8988T (cell line): ENCODE data around the gene KCNQ4.

Experiments used
- DNase-seq: peaks from one replicate; pipeline ENCODE4 v3.0.0; 2011

Gene KCNQ4

DNA sequence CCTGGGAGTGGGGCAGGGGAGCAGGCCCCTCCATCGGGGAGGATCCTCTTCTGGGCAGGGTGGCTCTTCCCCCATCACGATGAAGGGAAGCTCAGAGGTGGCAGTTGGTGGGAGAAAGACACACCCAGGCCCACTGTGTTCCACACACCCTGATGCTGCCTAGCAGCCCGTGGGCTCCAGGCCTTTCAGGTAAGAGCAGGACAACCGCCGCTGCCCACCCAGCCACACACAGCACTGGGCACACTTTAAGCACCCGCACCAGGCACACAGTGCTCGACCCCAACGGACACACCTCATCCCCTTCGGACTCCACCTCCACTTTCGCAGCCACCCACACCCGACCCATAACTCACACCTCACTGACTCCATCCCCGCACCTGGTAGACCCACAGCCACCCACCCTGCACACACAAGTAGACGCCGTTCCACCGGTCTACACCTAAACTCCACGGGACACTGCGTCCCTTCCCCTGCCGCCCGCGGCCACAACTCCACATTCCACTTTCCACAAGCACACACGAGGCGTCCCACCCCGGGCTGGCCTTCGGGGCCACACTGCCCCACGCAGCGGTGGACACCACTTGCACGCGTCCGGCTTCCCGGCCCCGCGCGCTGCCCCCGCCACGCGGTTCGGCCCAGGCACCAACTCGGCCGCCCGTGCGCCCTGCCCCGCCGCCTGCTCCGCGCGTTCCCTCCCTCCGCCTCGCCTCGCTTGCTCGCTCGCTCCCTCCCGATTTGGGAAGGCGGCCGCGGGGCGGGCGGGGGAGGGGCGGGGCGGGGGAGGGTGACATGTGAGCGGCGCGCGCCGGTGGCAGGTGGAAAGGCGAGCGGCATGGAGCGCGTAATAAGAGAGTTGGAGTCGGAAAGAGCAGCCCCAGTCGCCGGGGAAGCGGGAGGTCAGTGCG is at the start of gene KCNQ4:
TSS of gene KCNQ4 (plus strand) at position 787 of the 905 bp plus-strand sequence. CDS start 307 bp downstream, outside the sequence.
- no peak for DNase-seq

DNA sequence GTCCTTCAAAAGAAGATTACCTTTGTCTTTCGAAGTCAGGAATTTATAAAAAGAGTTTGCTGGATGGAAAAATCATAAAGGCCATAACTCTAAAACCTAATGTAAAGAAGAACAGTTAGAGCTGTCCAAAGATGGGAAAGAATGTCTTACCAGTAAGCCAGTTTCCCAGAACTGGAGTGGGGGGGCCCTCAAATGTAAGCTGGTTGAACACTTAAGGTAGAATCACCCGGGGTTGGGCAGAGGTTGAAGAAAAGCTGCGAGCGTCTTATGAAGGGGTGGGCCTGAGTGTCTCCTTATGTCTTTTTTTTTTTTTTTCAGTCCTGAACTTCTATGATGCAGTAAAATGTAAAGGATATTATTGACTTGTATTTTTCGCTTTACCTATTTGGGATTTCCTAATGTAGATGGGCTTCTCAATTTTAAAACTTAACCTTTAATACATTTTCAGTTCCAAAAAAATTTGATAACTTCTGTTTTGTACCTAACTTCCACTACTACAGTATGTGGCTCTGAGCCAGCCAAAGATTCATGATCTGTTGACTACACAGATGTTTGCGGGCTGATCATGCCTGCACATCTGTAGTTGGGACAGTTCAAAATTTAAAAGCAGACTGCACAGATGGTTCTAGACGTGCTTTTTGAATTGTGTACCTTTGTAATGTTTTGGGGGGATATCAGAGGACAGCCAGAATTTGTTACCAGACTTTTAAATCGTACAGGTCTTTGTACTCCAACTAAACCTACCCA is 48.5 kb upstream of the KCNQ4 start:
- no peak for DNase-seq

DNA sequence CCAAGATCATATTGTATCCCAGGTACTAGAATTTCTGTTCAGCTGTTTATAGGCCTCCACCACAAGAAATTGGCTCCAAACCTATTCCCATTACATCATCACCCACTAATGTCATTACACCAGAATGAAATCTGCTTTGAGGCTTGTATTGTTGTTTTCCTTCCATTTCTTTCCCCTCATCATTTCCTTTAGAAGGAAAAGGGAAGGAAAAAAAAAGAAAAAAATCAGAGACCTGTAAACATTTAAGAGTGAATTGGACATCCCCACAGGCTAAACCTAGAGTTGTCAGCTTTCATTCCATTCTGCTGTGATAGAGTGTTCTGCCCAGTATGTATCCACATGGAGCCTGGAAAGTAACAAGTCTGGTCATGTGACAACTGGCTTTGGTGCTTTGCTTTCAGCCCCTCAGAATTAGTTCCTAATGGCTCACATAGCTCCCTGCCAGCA is 47.5 kb upstream of the KCNQ4 start:
- DNase-seq = no peak

DNA sequence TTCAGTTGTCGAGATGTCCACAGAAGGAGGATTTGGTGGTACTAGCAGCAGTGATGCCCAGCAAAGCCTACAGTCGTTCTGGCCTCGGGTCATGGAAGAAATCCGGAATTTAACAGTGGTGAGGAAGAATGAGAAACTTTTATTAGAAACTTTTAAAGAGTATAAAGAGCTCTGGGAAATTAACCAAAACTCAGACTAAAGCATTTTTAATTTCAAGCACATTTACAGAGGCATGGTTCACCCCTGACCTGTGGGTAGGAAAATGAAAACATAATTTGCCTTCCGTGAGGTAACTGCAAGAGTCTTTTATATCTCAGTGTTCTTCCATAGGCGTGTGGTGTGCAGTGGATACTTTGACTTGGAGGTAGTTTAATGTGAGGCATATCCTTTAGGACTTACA is 44.8 kb upstream of the KCNQ4 start:
- no peak for DNase-seq

DNA sequence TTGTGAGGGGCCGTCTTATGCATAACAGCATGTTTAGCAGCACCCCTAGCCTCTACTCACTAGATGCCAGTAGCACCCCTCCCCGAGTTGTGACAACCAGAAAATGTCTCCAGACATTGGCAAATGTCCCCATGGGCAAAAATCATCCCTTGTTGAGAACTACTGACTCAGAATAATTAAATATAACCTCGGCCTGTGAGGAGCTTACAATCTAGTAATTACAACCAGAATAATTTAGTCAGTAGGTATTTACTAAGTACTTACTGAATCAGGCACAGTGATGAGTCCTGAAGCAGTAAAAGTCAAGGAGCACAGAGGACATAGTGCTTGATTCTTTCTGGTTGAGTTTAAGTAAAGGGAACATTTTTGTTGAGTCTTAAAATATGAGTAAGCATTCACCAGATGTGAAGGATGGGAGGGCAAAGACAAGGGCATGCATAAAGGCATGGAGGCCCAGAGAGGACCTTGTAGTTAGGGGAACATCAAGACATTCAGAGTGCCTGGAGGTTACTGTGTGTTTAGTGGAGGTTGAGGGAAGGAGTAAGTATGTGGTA is 44.1 kb upstream of the KCNQ4 start:
- no peak for DNase-seq

DNA sequence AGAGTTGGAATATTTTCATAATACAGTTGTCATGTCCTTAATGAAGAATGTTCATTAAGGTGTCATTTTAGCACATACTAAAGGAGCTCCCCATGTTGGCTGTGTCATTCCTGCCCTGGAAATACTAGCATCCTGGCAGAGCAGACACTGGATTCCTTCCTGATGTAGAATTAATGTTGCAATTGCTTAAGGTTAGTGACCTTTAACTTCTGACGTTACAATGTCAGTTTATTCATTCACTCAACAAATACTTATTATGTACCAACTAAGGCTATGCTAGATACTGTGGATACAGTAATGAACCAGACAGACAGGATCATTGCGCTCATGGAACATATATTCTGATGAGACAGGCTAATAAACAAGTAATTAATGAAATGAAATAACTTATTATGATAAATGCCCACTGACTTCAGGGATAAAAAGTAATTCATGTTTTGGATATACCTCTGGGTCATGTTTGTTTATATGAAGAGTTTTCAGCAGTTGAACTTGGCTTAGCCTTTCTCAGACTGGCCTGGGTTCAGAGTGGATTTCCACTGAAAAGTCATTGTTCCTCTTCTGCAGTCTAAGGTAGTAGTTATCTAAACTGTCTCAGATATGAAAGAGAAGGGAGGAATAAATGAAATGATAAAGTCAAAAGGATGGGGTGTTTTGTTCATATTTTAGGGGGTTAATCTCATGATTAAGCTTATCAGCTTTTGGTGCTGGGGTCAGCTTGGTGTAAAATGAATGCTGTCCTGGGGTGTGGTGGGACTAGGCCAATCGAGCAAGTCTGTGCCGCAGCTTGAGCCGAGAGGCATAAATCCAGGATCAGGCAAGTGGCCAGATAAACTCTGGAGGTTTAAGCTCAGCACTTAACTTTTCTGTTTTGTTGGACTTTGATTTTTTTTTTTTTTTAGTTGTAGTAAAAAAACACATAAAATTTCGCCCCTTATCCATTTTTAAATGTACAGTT is 43.3 kb upstream of the KCNQ4 start:
- DNase-seq = no peak

DNA sequence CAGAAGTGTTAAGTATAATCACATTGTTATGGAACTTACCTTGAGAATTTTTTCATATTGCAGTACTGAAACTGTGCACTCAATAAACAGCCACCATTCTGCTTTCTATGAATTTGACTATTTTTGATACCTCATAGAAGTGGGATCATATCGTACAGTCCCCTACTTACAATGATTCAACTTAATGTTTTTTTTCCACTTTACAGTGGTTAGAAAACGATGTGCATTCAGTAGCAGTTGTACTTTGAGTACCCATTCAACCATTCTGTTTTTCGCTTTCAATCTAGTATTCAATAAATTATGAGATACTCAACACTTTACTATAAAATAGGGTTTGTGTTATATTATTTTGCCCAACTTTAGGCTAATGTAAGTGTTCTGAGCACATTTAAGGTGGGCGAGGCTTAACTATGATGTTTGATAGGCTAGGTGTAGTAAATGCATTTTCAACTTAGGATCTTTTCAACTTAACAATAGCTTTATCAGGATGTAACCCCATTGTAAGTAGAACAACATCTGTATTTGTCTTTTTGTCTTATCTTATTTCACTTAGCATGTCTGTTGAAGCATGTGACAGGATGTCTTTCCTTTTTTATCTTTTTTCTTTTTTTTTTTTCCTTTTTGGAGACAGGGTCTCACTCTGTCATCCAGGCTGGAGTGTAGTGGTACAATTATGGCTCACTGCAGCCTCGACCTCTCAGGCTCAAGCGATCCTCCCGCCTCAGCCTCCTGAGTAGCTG is 42.4 kb upstream of the KCNQ4 start:
- DNase-seq = no peak

DNA sequence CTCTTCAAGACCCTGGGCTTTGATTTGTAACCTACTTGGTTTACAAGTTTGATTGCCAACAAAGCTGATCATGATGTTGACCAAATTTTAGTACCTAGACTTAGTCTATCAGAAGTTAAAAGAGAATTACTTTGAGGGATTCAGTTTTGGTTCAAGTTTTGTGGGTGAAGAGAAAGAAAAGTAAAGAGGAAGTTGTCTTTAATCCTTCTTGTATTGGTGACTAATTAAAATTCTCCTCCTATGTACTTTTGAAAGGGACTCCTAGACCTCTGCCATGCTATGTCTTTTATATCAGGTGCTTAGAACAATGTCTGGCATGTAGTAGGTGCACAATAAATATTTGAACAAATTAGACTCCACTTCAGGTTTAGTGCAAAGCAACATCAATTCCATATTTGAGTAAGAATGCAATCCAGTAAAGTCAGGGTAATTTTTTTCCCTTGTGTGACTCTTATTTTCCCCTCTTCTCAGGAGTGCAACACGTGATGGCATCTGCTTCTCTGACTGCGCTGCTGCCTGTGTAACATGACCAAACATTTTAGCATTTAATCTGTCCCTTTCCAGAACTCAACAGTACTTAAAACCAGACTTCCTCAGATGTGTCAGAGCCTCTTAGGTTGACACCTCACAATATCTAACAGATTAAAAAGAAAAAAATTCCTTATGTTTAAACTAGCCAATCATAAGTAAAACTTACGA is 41.1 kb upstream of the KCNQ4 start:
- DNase-seq = no peak

DNA sequence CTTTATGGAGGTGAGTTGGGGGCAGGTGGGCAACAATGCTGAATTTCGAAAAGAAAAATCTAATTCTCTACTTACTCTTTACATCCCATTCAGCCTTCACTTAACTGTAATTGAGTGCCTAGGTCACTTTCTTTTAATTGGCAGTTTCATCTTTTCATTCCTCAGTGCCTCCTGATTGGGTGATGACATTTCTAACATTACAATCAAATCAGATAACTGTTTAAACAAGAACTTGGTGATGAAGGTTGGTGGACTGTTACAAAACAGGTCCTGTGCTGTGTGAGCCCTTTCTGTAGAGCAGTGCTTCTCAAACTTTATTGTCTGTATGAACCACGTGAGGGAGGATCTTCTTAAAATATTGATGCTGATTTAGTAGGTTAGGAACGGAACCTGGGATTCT is 40.1 kb upstream of the KCNQ4 start:
- DNase-seq = no peak

DNA sequence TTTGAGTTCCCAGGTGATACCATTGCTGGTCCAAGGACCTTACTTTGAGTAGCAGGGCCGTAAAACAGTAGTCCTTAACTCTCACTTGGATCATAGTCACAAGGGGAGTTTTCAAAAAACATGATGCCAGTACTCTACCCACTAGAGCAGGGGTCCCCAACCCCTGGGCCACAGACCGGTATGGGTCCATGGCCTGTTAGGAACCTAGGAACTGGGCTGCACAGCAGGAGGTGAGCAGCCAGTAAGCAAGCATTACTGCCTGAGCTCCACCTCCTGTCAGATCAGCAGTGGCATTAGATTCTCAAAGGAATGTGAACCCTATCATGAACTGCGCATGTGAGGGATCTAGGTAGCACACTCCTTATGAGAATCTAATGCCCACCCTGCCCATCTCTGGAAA is 39.7 kb upstream of the KCNQ4 start:
- DNase-seq = no peak

DNA sequence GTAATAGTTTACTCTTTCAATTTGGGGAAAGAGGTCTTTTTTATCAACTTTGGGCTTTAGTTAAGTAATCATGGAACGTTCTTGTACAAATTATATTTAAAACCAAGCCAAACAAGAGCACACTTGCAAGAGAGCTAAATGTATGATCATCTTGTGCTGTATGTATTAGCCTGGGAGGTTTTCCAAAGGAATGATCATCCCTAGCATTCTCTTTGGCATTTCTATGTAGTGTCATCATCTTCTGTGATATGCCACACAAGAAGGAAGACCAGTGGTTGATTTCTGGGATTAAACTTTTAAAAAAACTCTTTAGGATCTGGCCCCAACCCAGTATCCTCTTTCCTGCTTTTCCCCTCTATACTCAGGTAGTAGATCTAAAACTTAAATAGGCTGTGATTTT is 38.4 kb upstream of the KCNQ4 start:
- DNase-seq = no peak

DNA sequence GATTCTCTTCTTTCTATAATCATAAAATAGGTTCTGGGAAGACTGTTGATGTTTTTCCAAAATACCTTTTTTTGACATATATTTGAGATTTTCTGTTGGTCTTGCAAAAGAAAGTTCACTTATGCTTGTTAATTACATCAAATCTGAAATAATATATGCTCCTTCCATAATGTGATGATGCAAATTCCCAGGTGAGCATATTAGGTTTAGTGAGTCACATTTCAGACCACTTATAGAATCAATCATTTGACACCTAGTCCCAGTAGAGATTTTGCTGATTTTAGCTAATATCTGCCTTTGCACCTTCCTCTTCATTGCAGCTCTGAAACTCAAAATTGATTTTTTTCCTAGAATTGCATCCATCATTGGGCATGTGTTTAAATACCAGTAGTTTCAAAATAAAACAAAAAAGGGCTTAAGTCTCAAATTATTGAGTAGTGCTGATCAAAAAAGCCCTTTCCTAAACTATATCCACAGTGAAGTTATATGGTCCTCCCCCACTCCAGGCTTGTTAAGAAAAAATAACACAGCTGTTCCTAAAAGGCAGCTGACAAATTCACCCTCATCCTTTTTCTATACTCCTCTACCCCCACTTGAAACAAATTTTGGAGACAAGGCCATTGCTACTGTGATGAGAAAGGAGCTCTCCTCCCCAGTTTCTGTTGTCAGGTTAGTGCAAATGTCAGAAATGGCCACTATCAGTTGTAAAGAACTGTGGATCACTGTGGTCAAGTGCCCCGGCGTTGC is 37.1 kb upstream of the KCNQ4 start:
- no peak for DNase-seq

DNA sequence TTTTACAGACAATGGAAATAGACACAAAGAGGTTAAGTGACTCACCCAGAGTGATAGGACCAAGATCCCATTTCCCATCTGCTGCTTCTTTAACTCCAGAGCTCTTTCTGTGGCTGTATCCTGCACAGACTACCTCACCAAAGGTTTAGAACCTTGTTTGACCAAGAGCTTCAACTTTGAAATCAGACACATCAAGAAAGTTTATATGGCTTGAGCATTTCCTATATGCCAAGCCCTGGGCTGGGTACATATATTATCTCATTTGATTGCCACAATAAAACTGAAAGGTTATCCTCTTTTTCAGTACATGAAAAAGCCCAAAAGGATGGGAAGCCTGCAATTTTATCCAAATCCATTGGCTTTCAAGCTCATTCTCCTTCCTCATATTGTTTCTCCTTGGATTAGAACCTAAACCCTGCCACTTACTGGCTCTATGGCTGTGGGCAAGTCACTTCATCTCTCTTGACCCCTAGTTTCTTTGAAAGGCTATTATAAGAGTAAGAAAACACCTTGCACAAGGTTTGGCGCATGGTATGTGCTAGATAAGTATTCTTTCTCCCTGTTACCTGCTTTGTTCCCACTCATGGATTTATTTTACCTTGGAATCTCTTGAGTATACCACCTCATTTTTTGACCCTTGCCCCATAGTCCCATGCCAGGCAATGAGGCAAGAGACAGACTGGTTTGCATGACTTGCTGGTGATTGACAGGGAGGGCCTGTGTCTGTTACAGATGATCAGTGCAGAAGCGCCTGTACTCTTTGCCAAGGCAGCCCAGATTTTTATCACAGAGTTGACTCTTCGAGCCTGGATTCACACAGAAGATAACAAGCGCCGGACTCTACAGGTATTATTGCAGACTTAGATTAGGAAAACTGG is 34.5 kb upstream of the KCNQ4 start:
- no peak for DNase-seq

DNA sequence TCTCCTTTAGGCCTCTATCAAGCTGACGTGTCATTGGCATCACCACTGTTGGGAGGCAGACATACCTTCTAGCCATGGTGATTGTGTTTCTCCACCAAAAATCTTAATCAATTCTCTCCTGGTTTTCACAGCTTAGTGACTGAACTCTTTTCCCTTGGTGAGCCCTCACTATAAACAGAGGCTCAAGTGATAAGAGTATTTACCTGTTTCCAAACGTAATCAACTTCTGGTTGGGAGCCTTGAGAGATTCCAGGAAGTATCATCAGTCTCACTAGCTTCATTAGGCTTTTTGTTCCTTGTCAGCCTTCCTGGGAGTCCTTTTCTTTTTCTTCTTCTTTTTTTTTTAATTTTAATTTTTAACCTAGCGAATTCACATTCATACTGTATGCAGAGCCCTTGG is 33.8 kb upstream of the KCNQ4 start:
- DNase-seq = no peak

DNA sequence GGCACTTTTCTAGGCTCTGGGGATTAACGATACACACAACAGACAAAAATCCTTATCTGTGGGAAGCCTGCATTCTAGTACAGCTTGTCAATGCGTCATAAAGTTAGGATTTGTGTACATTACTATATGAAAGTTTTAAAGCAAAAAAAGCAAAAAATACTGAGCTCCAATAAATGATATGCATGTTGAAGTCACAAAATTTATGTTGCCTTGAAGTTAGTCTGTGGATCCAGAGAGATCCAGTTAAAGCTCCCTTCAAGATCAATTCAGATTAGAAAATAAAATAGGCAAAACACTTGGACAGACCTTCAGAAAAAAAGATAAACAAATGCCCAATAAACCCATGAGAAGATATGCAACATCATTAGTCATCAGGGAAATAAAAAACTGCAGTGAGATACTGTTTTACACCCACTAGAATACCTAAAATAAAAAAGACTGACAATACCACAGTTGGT is 33.1 kb upstream of the KCNQ4 start:
- no peak for DNase-seq

DNA sequence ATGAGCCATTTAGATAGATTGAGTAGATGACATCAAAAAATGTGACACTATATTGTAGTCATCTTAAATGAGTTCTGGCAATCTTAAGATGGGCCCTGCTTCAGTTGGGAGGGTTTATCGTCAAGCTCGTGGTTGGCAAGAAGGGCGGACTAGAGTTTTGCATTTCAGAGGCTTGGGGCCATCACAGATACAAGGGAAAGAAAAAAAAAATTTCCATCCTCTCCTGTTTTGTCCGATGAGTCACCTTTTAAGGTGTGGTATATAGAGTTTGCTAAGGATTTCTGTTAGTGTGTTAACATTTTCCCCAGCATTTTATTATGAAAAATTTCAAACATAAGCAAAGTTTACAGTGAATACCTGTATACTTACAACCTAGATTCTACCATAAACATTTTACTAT is 31.8 kb upstream of the KCNQ4 start:
- no peak for DNase-seq

DNA sequence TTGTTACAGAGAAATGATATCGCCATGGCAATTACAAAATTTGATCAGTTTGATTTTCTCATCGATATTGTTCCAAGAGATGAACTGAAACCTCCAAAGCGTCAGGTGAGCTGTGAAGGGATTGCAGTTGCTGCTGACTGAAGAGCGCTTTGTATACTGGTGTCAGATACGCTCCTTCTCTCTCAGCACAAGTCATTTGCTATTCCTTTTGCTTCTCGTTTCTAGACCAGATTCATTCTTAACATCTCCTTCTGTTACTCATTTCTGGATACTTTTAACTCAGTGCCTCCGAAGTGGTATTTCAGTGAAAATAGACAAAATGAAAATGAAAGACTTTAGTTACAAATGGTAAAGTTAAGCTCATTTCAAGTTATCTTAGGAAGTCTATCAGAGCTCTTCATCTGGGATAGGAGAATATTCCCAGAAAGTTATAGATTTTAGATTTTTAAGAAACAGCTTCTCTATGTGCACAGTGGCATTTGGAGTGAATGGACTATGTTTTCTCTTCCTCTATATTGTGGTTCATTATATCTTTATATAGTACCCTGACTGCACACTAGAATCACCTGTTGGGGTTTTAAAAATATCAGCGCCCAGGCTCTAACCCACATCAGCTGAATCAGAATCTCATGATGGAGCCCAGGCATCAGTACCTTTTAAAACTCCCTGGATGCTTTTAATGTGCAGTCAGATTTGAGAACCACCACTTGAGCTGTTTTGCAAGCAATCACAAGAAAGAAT is 30.3 kb upstream of the KCNQ4 start:
- DNase-seq = no peak

DNA sequence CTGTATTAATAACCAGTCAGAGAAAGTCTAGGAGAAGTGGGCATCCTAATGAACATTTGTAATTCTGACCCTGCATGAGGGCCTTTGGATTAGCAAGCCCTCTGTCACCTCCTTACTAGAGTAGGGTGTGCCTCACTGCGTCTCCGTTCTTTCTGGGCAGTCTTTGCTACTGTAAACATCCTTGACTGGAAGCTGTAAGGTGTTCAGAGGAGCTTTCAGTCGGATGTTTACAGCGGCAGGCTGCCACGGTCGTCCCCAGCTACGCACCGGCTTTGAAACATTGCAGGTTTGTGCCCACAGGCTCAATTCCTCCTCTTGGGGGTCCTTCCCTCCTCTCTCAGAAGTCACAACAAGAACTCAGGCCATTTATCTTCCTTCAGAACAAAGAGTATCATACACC is 29.4 kb upstream of the KCNQ4 start:
- DNase-seq = no peak

DNA sequence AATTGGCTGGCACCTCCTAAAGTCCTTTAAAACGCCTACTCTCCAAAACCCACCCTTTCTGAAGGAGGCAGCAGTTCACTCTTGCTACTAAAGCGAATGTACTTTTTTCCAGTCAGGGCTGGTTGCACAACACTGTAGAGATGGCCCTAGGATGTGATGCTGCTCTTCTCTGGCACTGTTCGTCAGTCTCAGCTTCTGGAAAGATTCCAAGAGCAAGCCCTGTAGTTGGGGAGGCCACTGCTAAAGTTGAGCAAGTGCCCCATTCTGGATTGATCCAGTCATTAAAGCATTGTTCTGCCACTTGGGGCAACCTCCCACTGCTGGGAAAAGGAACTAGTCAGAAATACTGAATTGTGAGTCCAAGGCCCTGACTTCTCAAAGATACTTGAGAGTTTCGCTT is 28.5 kb upstream of the KCNQ4 start:
- DNase-seq = no peak
